ENCODE results near the gene GRID2.

GRID2 gene

GRCh38 chr4:93446038-93446437 is 1142.3 kb downstream of the GRID2 start:
- DNase-seq: no peak

DNA sequence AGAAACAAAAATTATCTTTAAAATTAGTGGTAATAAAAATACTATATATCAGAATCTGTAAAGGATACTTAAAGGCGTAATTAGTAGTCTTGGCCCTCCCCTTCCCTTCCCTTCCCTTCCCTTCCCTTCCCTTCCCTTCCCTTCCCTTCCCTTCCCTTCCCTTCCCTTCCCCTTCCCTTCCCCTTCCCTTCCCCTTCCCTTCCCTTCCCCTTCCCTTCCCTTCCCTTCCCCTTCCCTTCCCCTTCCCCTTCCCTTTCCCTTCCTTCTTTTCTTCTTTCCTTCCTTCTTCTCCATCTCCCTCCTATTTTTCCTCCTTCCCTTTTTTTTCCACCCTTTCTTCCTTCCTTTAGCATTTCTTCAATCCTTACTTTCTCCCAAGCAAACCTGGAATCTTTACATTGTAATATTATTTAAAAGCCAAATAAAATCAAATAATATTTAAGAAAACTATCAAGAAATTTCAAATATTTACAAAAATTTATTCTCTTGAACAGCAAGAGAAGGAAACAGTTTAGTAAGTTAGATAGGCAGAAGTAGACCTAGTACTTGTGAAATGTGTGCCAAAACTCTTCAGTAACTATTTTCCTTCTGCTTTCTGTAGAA is 1145.0 kb downstream of the GRID2 start:
- DNase-seq: no peak

DNA sequence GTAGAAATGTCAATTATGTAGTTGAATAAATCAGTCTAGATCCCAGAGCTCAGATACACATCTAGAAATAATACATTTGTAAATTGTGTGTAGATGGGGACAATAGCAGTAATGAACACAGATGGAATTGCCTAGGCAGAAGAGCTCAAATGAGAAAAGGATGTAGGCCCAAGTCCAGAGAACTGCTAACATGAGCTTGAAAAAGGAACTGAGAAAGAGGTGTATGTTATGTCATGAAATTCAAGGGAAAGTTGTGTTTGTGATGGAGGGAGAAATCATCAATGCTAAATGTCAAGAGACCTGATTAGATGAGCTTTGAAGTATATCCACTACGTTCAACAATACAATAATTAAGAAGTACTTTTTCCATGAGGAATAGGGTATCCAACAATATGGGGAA is 1148.2 kb downstream of the GRID2 start:
- no peak for DNase-seq

DNA sequence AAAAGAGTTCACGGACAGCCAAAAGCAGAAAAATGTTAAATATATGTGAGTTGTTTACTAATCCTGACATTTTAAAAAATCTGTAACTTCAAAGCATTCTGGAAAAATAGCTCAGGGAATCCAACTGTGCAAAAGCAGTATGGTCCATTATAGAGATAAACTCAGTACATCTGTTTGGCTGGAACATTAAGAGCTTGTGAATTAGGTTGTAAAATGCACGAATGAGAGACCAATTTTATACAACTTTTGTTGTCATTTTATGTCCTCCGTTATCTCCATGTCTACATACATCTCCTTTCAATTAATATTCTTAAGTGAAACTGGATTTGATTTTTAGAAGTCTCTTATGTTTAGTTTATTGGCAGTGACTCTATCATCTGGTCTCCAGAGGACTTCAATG is 1157.8 kb downstream of the GRID2 start:
- no peak for DNase-seq

GRCh38 chr4:93466446-93466845 is 1162.7 kb downstream of the GRID2 start:
- no peak for DNase-seq

DNA sequence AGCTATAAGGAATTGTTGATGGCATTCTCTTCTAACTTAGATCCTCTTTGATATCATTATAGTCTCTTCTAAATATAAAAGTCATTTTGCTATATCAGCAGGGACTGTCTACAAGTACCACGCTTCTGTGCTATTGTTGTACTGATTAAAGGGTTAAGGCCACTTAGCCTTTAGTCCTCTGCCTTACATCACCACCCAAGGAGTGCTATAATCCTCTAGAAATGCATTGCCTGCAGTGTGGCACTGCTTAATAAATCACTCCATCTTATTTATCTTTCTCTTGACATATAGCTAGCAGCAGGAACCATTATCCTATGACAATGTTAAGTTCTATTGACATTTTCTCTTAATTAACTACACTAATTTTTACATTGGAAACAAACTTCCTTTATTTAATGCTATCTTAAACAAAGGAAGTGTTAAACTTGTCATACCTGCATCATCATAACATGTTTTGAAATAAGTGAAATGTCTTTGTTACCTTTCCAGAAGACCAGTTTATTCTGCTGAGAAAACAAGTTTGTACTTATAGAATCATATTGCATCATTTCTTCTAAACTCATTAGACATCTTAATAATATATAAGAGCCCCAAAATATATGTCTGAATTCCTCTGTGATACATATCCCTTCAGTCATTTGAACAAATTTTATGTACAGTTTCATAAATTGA is 1163.9 kb downstream of the GRID2 start:
- no peak for DNase-seq

DNA sequence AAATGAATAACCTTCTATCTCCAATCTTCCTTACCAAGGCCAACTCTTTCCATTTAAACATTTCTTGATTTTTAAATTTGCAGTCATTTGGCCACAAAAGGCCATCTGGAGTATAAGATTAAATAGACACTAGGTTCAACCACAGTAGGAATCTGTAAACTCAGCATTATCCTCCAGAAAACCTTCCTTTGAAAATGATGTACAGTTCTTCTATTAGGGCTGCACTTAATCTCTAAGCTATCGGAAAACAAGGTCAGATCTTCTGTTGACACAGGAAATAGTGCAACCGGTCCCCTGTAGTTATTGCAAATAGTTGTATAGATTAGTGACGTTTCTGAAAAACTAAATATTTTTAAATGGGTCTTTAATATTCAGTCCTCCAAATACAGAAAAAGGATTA is 1165.8 kb downstream of the GRID2 start:
- no peak for DNase-seq

DNA sequence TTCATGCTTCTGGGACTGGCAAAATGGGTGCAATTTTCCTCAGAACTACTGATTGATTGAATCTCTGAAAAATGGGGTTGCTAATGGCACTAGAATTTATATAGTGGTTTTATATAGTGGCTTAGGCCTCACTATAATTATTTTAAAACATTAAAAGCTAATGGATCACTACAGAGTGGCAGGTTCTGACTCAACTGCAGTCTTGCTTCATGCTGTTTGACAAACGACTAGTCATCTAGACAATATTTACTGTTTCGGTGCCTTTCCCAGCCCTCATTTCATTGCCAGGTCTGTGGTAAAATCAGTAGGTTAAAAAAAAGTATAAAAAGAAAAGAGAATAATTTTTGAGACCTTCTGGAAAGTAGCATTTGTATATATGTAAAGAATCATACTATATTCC is 1172.0 kb downstream of the GRID2 start:
- no peak for DNase-seq

- no peak for DNase-seq
Observed at GRCh38 chr4:93478805-93479204, 1175.0 kb downstream of the GRID2 start.

- DNase-seq: no peak
Observed at GRCh38 chr4:93480452-93480851, 1176.7 kb downstream of the GRID2 start.

- DNase-seq: no peak
Observed at GRCh38 chr4:93495346-93495745, 1191.6 kb downstream of the GRID2 start.

DNA sequence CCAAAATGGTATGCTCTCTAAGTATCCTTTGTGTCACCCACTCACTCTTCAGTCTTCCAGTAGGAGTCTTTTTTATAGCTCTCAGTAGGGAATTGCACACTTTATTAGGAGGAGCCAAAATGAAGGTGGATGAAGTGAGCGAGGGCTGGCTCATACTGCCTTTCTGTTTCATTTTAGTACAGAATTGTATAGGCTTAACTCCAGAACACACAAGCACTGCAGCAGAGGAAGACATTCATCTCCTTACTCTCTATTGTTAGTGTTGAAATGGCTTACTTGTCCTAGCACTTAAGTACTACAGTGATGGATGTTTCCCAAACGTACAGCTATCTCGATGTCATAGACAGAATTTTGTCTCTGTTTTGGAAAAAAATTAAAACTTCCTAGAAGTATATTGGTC is 1197.5 kb downstream of the GRID2 start:
- no peak for DNase-seq

DNA sequence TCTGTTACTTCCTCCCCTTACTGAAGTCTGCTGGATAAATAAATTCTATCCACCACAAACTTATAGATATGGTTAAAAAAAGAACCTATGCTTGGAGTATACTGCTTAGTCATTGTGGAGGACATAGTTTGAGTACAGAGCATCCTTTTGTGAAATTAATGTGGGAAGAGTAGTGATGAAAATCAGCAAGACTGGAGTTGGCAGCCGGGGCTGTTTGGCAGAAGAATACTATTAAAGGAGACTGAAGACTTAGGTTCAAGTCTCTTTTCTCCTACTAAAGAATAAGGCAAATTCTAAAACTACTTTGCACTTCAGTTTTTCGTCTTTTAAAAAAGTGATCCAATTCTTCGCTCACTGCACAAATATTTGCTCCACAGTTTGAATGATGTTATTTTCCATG is 1198.2 kb downstream of the GRID2 start:
- no peak for DNase-seq

- no peak for DNase-seq
Observed at GRCh38 chr4:93502991-93503390, 1199.2 kb downstream of the GRID2 start.

- no peak for DNase-seq
Observed at GRCh38 chr4:93513851-93514250, 1210.1 kb downstream of the GRID2 start.

DNA sequence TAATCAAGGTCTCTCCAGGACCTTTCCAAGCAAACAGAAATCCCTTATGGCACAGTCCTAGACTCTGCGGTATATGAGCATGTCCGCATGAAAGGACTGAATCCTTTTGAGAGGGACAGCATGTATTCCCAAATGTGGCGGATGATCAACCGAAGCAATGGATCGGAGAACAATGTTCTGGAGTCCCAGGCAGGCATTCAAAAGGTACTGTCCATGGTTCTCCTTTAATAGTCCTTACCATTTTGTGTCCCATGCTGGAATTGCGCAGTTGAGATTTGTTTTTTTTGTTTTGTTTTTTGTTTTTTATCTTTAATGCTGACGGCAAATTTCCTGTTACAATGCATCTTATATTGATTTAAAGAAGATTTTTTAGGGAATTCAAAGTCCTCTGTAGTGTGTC is 1211.4 kb downstream of the GRID2 start:
- no peak for DNase-seq

DNA sequence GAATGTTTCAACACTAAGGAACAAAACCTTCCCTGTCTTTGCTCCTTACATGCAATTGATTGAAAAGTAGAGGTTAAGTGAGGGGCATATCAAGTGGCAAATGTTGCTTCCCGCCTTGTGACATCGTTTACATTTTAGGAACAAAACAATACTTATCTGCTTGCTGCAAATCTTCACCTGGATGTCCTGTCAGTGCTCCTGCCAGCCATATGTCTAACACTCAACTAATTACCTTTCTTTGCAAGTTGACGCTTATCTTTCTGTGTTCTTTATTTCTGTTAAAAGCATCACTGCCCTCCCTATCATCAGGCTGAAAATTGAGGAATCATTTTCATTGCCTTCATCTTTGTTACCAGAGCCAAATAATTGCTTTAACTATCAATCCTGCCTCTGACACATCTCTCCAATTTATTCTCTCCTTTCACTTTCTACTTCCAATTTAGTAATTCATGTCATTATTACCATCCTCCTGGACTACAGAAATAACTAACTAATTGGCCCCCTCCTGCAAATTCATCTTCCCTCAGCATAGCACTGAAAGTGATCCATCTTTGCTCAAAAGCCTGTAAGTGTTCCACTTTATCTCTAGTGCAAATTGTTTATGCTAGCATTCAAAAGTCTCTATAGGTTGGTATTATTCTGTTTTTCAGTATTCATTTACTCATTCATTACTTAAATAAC is 1226.1 kb downstream of the GRID2 start:
- DNase-seq: no peak

GRCh38 chr4:93532234-93532633 is 1228.5 kb downstream of the GRID2 start:
- no peak for DNase-seq

GRCh38 chr4:93540562-93540961 is 1236.8 kb downstream of the GRID2 start:
- DNase-seq: no peak

DNA sequence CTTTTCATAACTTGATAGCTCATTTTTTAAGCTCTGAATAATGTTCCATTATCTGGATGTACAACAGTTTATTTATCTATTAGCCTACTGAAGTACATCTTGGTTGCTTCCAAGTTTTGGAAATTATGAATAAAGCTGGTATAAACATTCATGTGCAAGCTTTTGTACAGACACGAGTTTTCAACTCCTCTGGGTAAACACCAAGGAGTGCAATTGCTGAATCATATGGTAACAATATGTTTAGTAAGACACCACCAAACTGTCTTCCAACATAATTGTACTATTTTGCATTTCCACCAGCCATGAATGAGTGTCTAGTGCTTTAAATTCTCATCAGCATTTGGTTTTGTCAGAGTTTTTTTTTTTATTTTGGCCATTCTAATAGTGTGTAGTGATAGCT is 1258.1 kb downstream of the GRID2 start:
- no peak for DNase-seq

GRCh38 chr4:93568758-93569157 is 1265.0 kb downstream of the GRID2 start:
- no peak for DNase-seq

DNA sequence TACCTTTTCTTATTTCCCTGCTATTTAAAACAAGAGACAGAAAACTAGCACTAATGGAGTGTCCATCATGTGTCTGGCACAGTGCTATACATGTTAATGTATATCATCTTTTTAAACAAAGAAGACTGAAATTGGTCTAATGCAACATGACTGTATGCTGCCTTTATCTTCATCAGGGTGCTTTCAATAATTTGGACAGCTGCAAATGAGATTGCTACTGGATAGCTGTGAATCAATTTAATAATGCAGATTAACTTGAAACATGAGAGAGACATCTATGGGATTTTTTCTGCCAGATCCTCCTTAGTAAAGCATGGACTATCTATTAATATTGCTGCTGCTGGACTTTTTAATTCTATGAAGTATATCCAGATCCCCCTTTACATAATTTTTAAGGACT is 1269.5 kb downstream of the GRID2 start:
- DNase-seq: no peak

- no peak for DNase-seq
Observed at GRCh38 chr4:93578942-93579341, 1275.2 kb downstream of the GRID2 start.

GRCh38 chr4:93605163-93605562 is 1301.4 kb downstream of the GRID2 start:
- DNase-seq: no peak

- no peak for DNase-seq
Observed at GRCh38 chr4:93617606-93618005, 1313.8 kb downstream of the GRID2 start.
